Raji (cell line): Measurements from ENCODE around the gene RPS10.

Experiments
- POLR2A ChIP-seq: IDR thresholded peaks from 2 replicates; pipeline ENCODE4 v1.6.1; 2011; ENCODE audit warnings: low read depth, low read length, control low read depth; ENCODE audit not compliant: insufficient read depth

Gene RPS10

GRCh38 chr6:34425498-34426410 is at the start of gene RPS10:
RPS10 (minus strand) TSS chr6:34426069; CDS start chr6:34425221, 848 bp downstream.
- TF ChIP-seq POLR2A, result peak; percentile 96

- TF ChIP-seq POLR2A, result no peak
These were observed 49.4 kb upstream of the RPS10 start for GRCh38 chr6:34475238-34475682.

- TF ChIP-seq POLR2A, result no peak
These were observed 48.9 kb upstream of the RPS10 start for GRCh38 chr6:34474754-34475153.

- TF ChIP-seq POLR2A, result no peak
These were observed 48.1 kb upstream of the RPS10 start for GRCh38 chr6:34473967-34474366.

GRCh38 chr6:34472425-34472824 is 46.6 kb upstream of the RPS10 start:
- no peak for TF ChIP-seq POLR2A

GRCh38 chr6:34469499-34469898 is 43.6 kb upstream of the RPS10 start:
- TF ChIP-seq POLR2A, result no peak

GRCh38 chr6:34468378-34468892 is 42.6 kb upstream of the RPS10 start:
- no peak for TF ChIP-seq POLR2A

GRCh38 chr6:34466242-34467185 is 40.6 kb upstream of the RPS10 start:
- no peak for TF ChIP-seq POLR2A

GRCh38 chr6:34465531-34466241 is 39.8 kb upstream of the RPS10 start, which contains the start of gene PACSIN1:
PACSIN1 (plus strand) TSS chr6:34466076; CDS start chr6:34526306, 60,230 bp downstream.
- no peak for TF ChIP-seq POLR2A

- TF ChIP-seq POLR2A, result no peak
These were observed 38.0 kb upstream of the RPS10 start for GRCh38 chr6:34463849-34464248.

GRCh38 chr6:34463299-34463698 is 37.4 kb upstream of the RPS10 start:
- TF ChIP-seq POLR2A, result no peak

GRCh38 chr6:34462551-34462971 is 36.7 kb upstream of the RPS10 start:
- TF ChIP-seq POLR2A, result no peak

GRCh38 chr6:34462010-34462409 is 36.1 kb upstream of the RPS10 start:
- no peak for TF ChIP-seq POLR2A

GRCh38 chr6:34460796-34461507 is 35.1 kb upstream of the RPS10 start:
- no peak for TF ChIP-seq POLR2A
